Hippocampal formation (tissue), 2 donors: ENCODE results near the gene LAIR2.

Source experiments
- DNase-seq, 2 donors: peaks; one replicate each; lab custom pipeline; 2025; lab: John Stamatoyannopoulos, UW

Gene LAIR2

GRCh38 chr19:54534156-54534555 is 31.5 kb downstream of the LAIR2 start:
- no peak for DNase-seq

GRCh38 chr19:54535601-54536000 is 33.0 kb downstream of the LAIR2 start:
- DNase-seq = no peak

- DNase-seq = no peak
Observed at GRCh38 chr19:54536956-54537355, 34.3 kb downstream of the LAIR2 start.

GRCh38 chr19:54541712-54542111 is 39.1 kb downstream of the LAIR2 start:
- DNase-seq = no peak

GRCh38 chr19:54548806-54549205 is 46.2 kb downstream of the LAIR2 start:
- no peak for DNase-seq

- no peak for DNase-seq
Observed at GRCh38 chr19:54549224-54549623, 46.6 kb downstream of the LAIR2 start.

- no peak for DNase-seq
Observed at GRCh38 chr19:54551293-54551692, 48.7 kb downstream of the LAIR2 start.

- no peak for DNase-seq
Observed at GRCh38 chr19:54551950-54552912, 49.6 kb downstream of the LAIR2 start.

GRCh38 chr19:54552913-54553310 is 50.3 kb downstream of the LAIR2 start:
- no peak for DNase-seq

- no peak for DNase-seq
Observed at GRCh38 chr19:54554006-54554405, 51.4 kb downstream of the LAIR2 start.

GRCh38 chr19:54554896-54555295 is 52.3 kb downstream of the LAIR2 start:
- no peak for DNase-seq

- no peak for DNase-seq
Observed at GRCh38 chr19:54556194-54556593, 53.6 kb downstream of the LAIR2 start.

- DNase-seq = no peak
Observed at GRCh38 chr19:54558339-54558738, 55.7 kb downstream of the LAIR2 start.
